Naive thymus-derived CD4-positive, alpha-beta T cell (primary cell): ENCODE data around the gene RAC3. TPM values are rescaled to one million over a fixed set of nuclear protein-coding genes. Genes with fewer than 3 reads are reported as not detected.
"Not testable (repeated sequence)": the region's sequence is repeated elsewhere in the genome, so short reads cannot be mapped to it uniquely, and the experiment has no call there.

Experiments used
- ATAC-seq: fragments of 150-1000 bp; cut with Tn5 transposase; 2 replicates; pipeline ENCODE4 v1.10.0; 2021; ENCODE audit warnings: mild to moderate bottlenecking, moderate library complexity
- CTCF ChIA-PET: fragments of 350-600 bp; sonication (Branson Sonifier 250); formaldehyde crosslinking; loops from one replicate; lab custom pipeline; 2021; ENCODE audit warnings: antibody characterized with exemption; lab: Charles Lee
- POLR2A ChIA-PET: fragments of 350-600 bp; sonication (Branson Sonifier 250); formaldehyde crosslinking; loops from one replicate; lab custom pipeline; 2021; ENCODE audit warnings: antibody characterized with exemption, inconsistent platforms; lab: Charles Lee
- DNase-seq, 9 donors: peaks; one replicate each; pipeline versions ENCODE4 v3.0.0 to v3.0.0-alpha.2; 2020 to 2022; ENCODE audit warnings: mixed read lengths in 1 of 9
- H3K27ac ChIP-seq: one replicate; pipeline ENCODE4 v1.7.0; 2013; ENCODE audit warnings: mild to moderate bottlenecking, low read depth, low read length, moderate library complexity
- H3K27me3 ChIP-seq, 2 donors: one replicate each; pipeline ENCODE4 v1.7.0; 2013; ENCODE audit warnings: low read length in 2 of 2, mild to moderate bottlenecking in 2 of 2, moderate library complexity in 2 of 2; ENCODE audit not compliant: control insufficient read depth in 2 of 2, insufficient read depth in 2 of 2
- H3K36me3 ChIP-seq, 3 experiments: 1 replicate in 2 of 3; 2 replicates in 1 of 3; pipeline ENCODE4 v1.7.0; 2013; ENCODE audit warnings: low read length in 3 of 3, mild to moderate bottlenecking in 3 of 3, moderate library complexity in 1 of 3; ENCODE audit not compliant: insufficient read depth in 3 of 3, control insufficient read depth in 2 of 3
- H3K4me1 ChIP-seq, 2 donors: one replicate each; pipeline ENCODE4 v1.7.0; 2013; ENCODE audit warnings: low read length in 2 of 2, mild to moderate bottlenecking in 2 of 2, moderate library complexity in 1 of 2; ENCODE audit not compliant: control insufficient read depth in 2 of 2, insufficient read depth in 2 of 2
- H3K4me3 ChIP-seq: 2 replicates; pipeline ENCODE4 v1.7.0; 2013; ENCODE audit warnings: mild to moderate bottlenecking, low read length
- H3K9me3 ChIP-seq, 3 experiments: 1 replicate in 2 of 3; 2 replicates in 1 of 3; pipeline ENCODE4 v1.7.0; 2013; ENCODE audit warnings: low read length in 3 of 3; ENCODE audit not compliant: control insufficient read depth in 2 of 3
- H3K27ac Mint-ChIP-seq, 9 donors: one replicate each; pipeline ENCODE4 v1.8.0; 2020 to 2022; ENCODE audit warnings: mixed read lengths in 9 of 9, mild to moderate bottlenecking in 8 of 9, moderate library complexity in 5 of 9, inconsistent platforms in 2 of 9
- H3K27me3 Mint-ChIP-seq, 5 donors: one replicate each; pipeline ENCODE4 v1.8.0; 2021 to 2022; ENCODE audit warnings: mixed read lengths in 5 of 5, mild to moderate bottlenecking in 1 of 5
- H3K36me3 Mint-ChIP-seq, 5 donors: one replicate each; pipeline ENCODE4 v1.8.0; 2020 to 2022; ENCODE audit warnings: mixed read lengths in 5 of 5, mild to moderate bottlenecking in 3 of 5, inconsistent platforms in 1 of 5
- H3K4me1 Mint-ChIP-seq, 7 donors: one replicate each; pipeline ENCODE4 v1.8.0; 2020 to 2022; ENCODE audit warnings: mixed read lengths in 7 of 7, mild to moderate bottlenecking in 3 of 7, inconsistent platforms in 1 of 7
- H3K4me3 Mint-ChIP-seq, 10 donors: one replicate each; pipeline ENCODE4 v1.8.0; 2020 to 2022; ENCODE audit warnings: mild to moderate bottlenecking in 10 of 10, mixed read lengths in 10 of 10, moderate library complexity in 6 of 10, inconsistent platforms in 2 of 10
- H3K9me3 Mint-ChIP-seq, 11 donors: one replicate each; pipeline ENCODE4 v1.8.0; 2020 to 2022; ENCODE audit warnings: mixed read lengths in 11 of 11, mild to moderate bottlenecking in 4 of 11, inconsistent platforms in 1 of 11, moderate library complexity in 1 of 11
- intact Hi-C, 2 donors: fragments of 100-400 bp; cut with micrococcal nuclease; formaldehyde crosslinking; loops; one replicate each; pipeline ENCODE4 v1.15.1; 2023
- polyA plus RNA-seq, 2 donors: library from polyadenylated mRNA; unstranded; fragments of 300-500 nt; fragmentation: Illumina TruSeq; gene quantifications; one replicate each; pipeline ENCODE4 v1.2.3, GENCODE V29; 2021
- total RNA-seq, 6 experiments: library from RNA in 5 of 6; stranded (reverse) in 5 of 6; gene quantifications; 1 replicate in 5 of 6; 2 replicates in 1 of 6; pipeline ENCODE4 v1.2.3 and lab custom pipeline; 2021 to 2026

RAC3 gene
- total and polyA plus RNA-seq, 7 experiments from 2014 or later: 1.3 to 8.5 (median 2.1) TPM; not detected in 2

DNA sequence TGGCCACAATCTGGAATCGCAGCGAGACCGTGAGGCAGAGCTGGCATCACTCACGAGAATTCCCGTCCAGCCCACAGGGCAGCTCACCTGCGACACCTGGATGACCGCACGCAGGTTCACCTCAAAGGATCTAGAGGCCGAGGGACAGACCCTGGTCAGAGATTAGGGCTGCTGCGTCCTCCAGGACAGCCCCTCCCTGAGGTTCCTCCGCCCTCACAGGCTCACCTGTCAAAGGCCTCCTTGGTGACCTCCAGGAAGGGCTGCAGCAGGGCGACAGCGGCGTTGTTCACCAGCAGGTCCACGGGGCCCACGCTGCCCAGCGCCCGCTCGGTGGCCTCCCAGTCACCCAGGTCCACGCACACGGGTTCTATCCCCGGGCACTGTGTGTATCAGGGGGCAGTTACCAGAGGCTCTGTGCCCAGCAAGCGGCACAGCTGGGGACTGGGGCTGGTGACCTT, 5.2 kb downstream of the RAC3 start:
- ATAC-seq (no peak), DNase-seq (no peak)
- H3K4me3 Mint-ChIP-seq: peak overlapping the region; percentile 64 to 94 (median 86)
- Histone ChIP-seq H3K27ac (peak overlapping the region; percentile 75), H3K9me3 (no peaks in the 10 kb centered on the region), H3K36me3 (peaks cover 0 to 6% (median 0%) of the 10 kb centered on the region in 3 experiments), H3K4me1 (peaks cover 7% of the 10 kb centered on the region in 2 donors), H3K27me3 (no peaks in the 10 kb centered on the region), H3K4me3 (peak overlapping the region; percentile 71)
- peaks cover 0 to 7% (median 6%) of the 10 kb centered on the region in 5 donors for H3K36me3 Mint-ChIP-seq
- H3K27ac Mint-ChIP-seq: peak overlapping the region in 5 of 9 donors; percentile 46 to 93 (median 63)
- H3K27me3 Mint-ChIP-seq: no peaks in the 10 kb centered on the region
- peaks cover 14 to 29% (median 24%) of the 10 kb centered on the region in 7 donors for H3K4me1 Mint-ChIP-seq
- ChIA-PET POLR2A (interaction anchor here (1.5 to 3.1 kb wide), 4 partner anchors 11 to 90 kb away, joined by 3 to 12 read pairs (median 6); no protein-coding TSS in a partner anchor), CTCF (no interaction called here)
- intact Hi-C loops: loop anchor here (1.0 to 10.0 kb wide), 12 partner anchors 13 to 418 kb away; partner anchors contain the start of genes FASN (in 2 of the 2), GPS1 (in 2 of the 2), LRRC45 (in 2 of the 2) and RFNG (in 2 of the 2)
- H3K9me3 Mint-ChIP-seq: no peaks in the 10 kb centered on the region

DNA sequence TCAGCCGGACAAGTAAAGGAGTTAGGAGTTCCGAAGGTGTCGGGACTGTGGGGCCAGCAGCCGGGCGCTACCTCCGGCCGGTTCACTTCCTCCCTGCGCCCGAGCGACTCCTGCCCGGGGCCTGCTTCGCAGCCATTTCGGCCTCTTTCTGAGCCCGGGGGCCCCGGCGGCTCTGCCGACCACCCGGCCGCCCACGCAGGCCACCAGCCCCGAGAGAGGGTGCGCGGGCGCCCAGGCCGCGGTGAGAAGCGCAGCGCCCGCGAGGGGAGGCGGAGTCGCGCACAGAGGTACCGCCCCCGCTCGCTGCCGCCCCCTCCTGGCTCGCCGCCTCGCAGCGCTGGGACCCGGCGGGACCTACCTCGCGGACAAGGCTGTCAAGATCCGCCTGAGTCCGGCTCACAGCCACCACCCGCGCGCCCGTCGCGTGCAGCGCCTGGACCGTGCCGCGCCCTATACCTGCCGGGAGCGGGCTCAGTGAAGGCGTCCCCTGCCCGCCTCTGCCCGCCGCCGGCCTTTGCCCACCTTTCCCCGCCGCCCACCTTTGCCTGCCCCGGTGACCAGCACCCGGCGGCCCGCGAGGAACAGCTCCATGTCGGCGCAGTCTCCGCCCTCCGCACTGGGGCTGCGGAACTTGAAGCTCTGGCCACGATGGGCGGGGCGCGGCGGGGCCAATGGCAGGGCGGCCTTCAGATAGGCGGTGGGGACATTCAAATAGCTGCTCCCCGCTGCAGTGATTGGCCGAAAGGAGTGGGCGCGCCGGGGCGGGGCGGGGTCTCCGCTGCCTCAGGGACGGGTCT, 5.8 kb downstream of the RAC3 start, which contains the start of gene DCXR:
TSS of gene DCXR (minus strand) at position 606 of the 797 bp plus-strand sequence. CDS start at position 591, 15 bp downstream.
- Mint-ChIP-seq H3K27ac (peak within 1 kb of the TSS; percentile 61 to 94 (median 90)), H3K36me3 (peaks cover 0 to 7% (median 6%) of the 10 kb centered on the region in 5 donors), H3K9me3 (no peaks in the 10 kb centered on the region), H3K4me3 (peak within 1 kb of the TSS; percentile 82 to 94 (median 89)), H3K27me3 (no peaks in the 10 kb centered on the region), H3K4me1 (peaks cover 14 to 29% (median 24%) of the 10 kb centered on the region in 7 donors)
- ATAC-seq: peak; percentile 96
- Histone ChIP-seq H3K36me3 (peaks cover 0 to 6% (median 0%) of the 10 kb centered on the region in 3 experiments), H3K4me3 (peak within 1 kb of the TSS; percentile 71), H3K27ac (peak within 1 kb of the TSS; percentile 75), H3K27me3 (no peaks in the 10 kb centered on the region), H3K9me3 (no peaks in the 10 kb centered on the region), H3K4me1 (peaks cover 7% of the 10 kb centered on the region in 2 donors)
- intact Hi-C loops: loop anchor here (1.0 to 10.0 kb wide), 12 partner anchors 14 to 418 kb away; partner anchors contain the start of genes FASN (in 2 of the 2), GPS1 (in 2 of the 2), LRRC45 (in 2 of the 2) and RFNG (in 2 of the 2)
- ChIA-PET CTCF (interaction anchor here (0.6 to 1.8 kb wide), 14 partner anchors 9 to 420 kb away, joined by 3 to 7 read pairs (median 4); partner anchors contain the start of genes CENPX and LRRC45), POLR2A (interaction anchor here (0.5 to 3.1 kb wide), 14 partner anchors 11 to 354 kb away, joined by 3 to 12 read pairs (median 4); partner anchors contain the start of genes ARL16 and HGS)
- DNase-seq: peak; percentile 87 to 97 (median 93)

DNA sequence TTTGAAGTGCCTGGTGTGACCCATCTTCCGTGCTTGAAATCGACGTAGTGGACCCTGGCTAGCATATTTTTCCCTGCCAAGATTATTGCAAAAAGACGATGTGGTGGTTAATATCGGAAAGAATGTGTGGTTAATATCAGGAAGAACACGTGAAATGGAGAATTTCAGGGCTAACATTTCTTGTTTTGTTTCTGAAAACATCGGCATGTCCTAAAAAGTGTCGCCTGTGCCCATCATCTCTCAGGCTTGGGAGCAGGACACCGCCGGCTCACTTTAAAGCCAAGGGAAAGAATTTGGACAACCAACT, 6.4 kb downstream of the RAC3 start:
- Histone ChIP-seq H3K9me3 (no peaks in the 10 kb centered on the region), H3K4me1 (peaks cover 7% of the 10 kb centered on the region in 2 donors), H3K27ac (peak overlapping the region; percentile 75), H3K27me3 (no peaks in the 10 kb centered on the region), H3K36me3 (peaks cover 0 to 6% (median 0%) of the 10 kb centered on the region in 3 experiments), H3K4me3 (peak overlapping the region; percentile 71)
- no peaks in the 10 kb centered on the region for H3K9me3 Mint-ChIP-seq
- ATAC-seq (no peak), DNase-seq (no peak)
- H3K27me3 Mint-ChIP-seq: no peaks in the 10 kb centered on the region
- intact Hi-C loops: loop anchor here (1.0 to 10.0 kb wide), 12 partner anchors 13 to 417 kb away; partner anchors contain the start of genes FASN (in 2 of the 2), GPS1 (in 2 of the 2), LRRC45 (in 2 of the 2) and RFNG (in 2 of the 2)
- H3K4me3 Mint-ChIP-seq: peak overlapping the region; percentile 82 to 94 (median 89)
- POLR2A ChIA-PET: interaction anchor here (0.6 to 3.1 kb wide), 13 partner anchors 10 to 354 kb away, joined by 3 to 12 read pairs (median 4); partner anchors contain the start of genes ARL16 and HGS
- H3K36me3 Mint-ChIP-seq: peaks cover 0 to 7% (median 6%) of the 10 kb centered on the region in 5 donors
- CTCF ChIA-PET: interaction anchor here (0.6 to 1.8 kb wide), 14 partner anchors 9 to 419 kb away, joined by 3 to 7 read pairs (median 4); partner anchors contain the start of genes CENPX and LRRC45
- peak overlapping the region; percentile 61 to 94 (median 90) for H3K27ac Mint-ChIP-seq
- peaks cover 14 to 29% (median 24%) of the 10 kb centered on the region in 7 donors for H3K4me1 Mint-ChIP-seq

DNA sequence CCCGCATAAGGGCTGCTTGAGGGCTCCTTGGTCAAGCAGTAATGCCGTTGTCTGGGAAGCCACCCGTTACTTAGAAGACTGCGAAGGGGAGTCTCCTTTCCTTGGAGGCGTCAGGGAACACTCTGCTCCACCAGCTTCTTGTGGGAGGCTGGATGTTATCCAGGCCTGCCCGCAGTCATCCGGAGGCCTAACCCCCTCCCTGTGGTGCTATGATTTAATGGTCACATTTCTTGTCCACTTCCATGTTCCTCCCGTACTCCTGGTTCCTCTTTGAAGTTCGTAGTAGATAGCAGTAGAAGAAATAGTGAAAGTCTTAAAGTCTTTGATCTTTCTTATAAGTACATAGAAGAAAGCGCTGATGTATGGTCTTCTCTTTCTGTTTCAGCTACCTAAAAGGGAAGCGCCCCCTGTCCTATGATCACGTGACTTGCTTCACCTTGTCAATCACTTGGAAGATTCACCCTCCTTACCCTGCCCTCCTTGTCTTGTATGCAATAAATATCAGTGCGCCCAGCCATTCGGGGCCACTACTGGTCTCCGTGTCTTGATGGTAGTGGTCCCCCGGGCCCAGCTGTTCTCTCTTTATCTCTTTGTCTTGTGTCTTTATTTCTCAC, 7.4 kb downstream of the RAC3 start:
- H3K4me1 ChIP-seq, H3K4me3 ChIP-seq, H3K27me3 Mint-ChIP-seq, H3K9me3 ChIP-seq, ATAC-seq, H3K27me3 ChIP-seq, H3K36me3 Mint-ChIP-seq, H3K36me3 ChIP-seq, H3K9me3 Mint-ChIP-seq, H3K27ac ChIP-seq, DNase-seq: not testable (repeated sequence)
- Mint-ChIP-seq H3K27ac (peak overlapping the region in 3 of 9 donors; percentile 2 to 70 (median 41)), H3K4me1 (peaks cover 14 to 29% (median 24%) of the 10 kb centered on the region in 7 donors), H3K4me3 (peak overlapping the region in 8 of 10 donors; percentile 10 to 81 (median 28))
- ChIA-PET CTCF (interaction anchor here (1.2 to 1.8 kb wide), 3 partner anchors 12 to 314 kb away, joined by 4 to 6 read pairs (median 4); no protein-coding TSS in a partner anchor), POLR2A (interaction anchor here (0.5 to 1.8 kb wide), 3 partner anchors 9 to 85 kb away, joined by 3 to 5 read pairs (median 4); no protein-coding TSS in a partner anchor)
- intact Hi-C loops: loop anchor here (5.0 to 10.0 kb wide), 5 partner anchors 56 to 416 kb away; partner anchors contain the start of genes ARL16 (in 1 of the 2), CYBC1 (in 1 of the 2), FASN (in 1 of the 2) and HGS (in 1 of the 2)

DNA sequence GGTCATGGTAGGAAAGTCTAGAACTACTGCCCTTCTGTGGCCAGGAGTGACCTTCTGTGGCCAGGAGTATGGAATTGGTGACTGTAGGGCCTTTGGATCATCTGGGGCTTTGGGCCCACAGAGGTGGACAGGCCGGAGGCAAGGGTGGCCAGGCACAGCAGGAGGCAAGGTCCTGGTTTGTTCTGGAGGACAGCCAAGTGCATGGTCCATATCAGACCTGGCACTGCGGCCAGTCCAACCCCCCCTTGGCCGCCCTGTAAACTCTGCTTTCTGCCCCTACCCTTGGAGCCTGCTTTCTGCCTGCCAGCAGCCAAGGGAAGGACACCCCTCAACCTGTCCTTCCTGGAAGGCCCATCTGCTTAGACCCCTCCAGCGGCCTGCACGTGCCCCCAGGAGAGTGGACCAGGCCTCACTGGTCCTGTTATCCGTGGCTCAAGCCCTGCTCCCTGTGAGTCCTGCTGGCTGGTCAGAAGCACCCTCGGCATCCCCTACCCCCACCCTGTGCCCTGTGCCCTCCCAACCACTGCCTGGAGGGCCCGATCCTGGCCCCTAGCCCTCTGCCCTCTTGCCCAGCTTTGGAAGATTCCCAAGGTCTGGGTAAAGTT, 8.3 kb downstream of the RAC3 start:
- ChIA-PET CTCF (no interaction called here), POLR2A (interaction anchor here (0.5 to 1.0 kb wide), 3 partner anchors 12 to 84 kb away, joined by 3 to 4 read pairs (median 3); no protein-coding TSS in a partner anchor)
- DNase-seq (no peak), ATAC-seq (no peak)
- H3K36me3 ChIP-seq: peaks cover 0 to 3% (median 0%) of the 10 kb centered on the region in 3 experiments
- intact Hi-C loops: loop anchor here (5.0 to 10.0 kb wide), 5 partner anchors 55 to 415 kb away; partner anchors contain the start of genes ARL16 (in 1 of the 2), CYBC1 (in 1 of the 2), FASN (in 1 of the 2) and HGS (in 1 of the 2)
- Mint-ChIP-seq H3K4me3 (no peak overlapping the region), H3K4me1 (peaks cover 14 to 29% (median 23%) of the 10 kb centered on the region in 7 donors), H3K36me3 (peaks cover 0 to 7% (median 6%) of the 10 kb centered on the region in 5 donors), H3K9me3 (no peaks in the 10 kb centered on the region), H3K27ac (peak overlapping the region in 1 of 9 donors; percentile 38), H3K27me3 (no peaks in the 10 kb centered on the region)
- H3K27me3 ChIP-seq: no peaks in the 10 kb centered on the region
- H3K9me3 ChIP-seq: no peaks in the 10 kb centered on the region
- H3K4me1 ChIP-seq: peaks cover 7% of the 10 kb centered on the region in 2 donors
- H3K4me3 ChIP-seq: no peak overlapping the region
- no peak overlapping the region for H3K27ac ChIP-seq
